ENCODE data around the gene LEMD1. TPM values are rescaled to one million over a fixed set of nuclear protein-coding genes. Genes with fewer than 3 reads are reported as not detected.

LEMD1 gene
- total RNA-seq, 1 experiment from 2014 or later = 26.3 TPM

GRCh38 chr1:205458777-205459566 lies 37.1 kb upstream of the LEMD1 start (continued):
- TF ChIP-seq ARID4B (CRISPR knock-in tag; IDR thresholded peaks at IDR 0.05; ENCODE audit: borderline replicate concordance) = 0 out of 2 replicates have a peak, but pooled peaks have one; percentile 78
- no peak for TF ChIP-seq HMGA2 (CRISPR knock-in tag; IDR thresholded peaks at IDR 0.05)
- no peak for TF ChIP-seq ZNF232 (CRISPR knock-in tag; IDR thresholded peaks at IDR 0.05)
- no peak for TF ChIP-seq FOXJ3 (CRISPR knock-in tag; IDR thresholded peaks at IDR 0.05; ENCODE audit: borderline replicate concordance)
- TF ChIP-seq ZNF121 (CRISPR knock-in tag; IDR thresholded peaks at IDR 0.05) = no peak
- no peak for TF ChIP-seq OVOL2 (CRISPR knock-in tag; IDR thresholded peaks at IDR 0.05; ENCODE audit: borderline replicate concordance)

GRCh38 chr1:205456868-205457745 lies 35.3 kb upstream of the LEMD1 start:
- Mint-ChIP-seq H3K27me3 (ENCODE audit: low read depth) (peaks cover 7% of the 10 kb centered on the region), H3K9me3 (no peaks in the 10 kb centered on the region)
- CTCF ChIA-PET = interaction anchor here (0.6 to 12.4 kb wide), 19 partner anchors 9 to 255 kb away, joined by 3 to 205 read pairs (median 6); no protein-coding TSS in a partner anchor
- TF ChIP-seq JUN (CRISPR knock-in tag; IDR thresholded peaks at IDR 0.05) (0 out of 2 replicates have a peak, but pooled peaks have one; percentile 9), ELF4 (CRISPR knock-in tag; IDR thresholded peaks at IDR 0.05; ENCODE audit: low read depth) (no peak), TP53 (CRISPR knock-in tag; IDR thresholded peaks at IDR 0.05) (no peak), MLX (CRISPR knock-in tag; IDR thresholded peaks at IDR 0.05) (no peak), MXD4 (CRISPR knock-in tag; IDR thresholded peaks at IDR 0.05; ENCODE audit: borderline replicate concordance) (no peak), NR2C2 (CRISPR knock-in tag; IDR thresholded peaks at IDR 0.05) (no peak), ETV6 (CRISPR knock-in tag; IDR thresholded peaks at IDR 0.05) (peak; percentile 41; the same call in 1 of the 2 replicates), RELA (CRISPR knock-in tag; IDR thresholded peaks at IDR 0.05; ENCODE audit: borderline replicate concordance) (0 out of 2 replicates have a peak, but pooled peaks have one; percentile 41)
- TF ChIP-seq, protein P1, sequence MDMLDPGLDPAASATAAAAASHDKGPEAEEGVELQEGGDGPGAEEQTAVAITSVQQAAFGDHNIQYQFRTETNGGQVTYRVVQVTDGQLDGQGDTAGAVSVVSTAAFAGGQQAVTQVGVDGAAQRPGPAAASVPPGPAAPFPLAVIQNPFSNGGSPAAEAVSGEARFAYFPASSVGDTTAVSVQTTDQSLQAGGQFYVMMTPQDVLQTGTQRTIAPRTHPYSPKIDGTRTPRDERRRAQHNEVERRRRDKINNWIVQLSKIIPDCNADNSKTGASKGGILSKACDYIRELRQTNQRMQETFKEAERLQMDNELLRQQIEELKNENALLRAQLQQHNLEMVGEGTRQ (CRISPR knock-in tag; IDR thresholded peaks at IDR 0.05) = peak; percentile 43; the same call in 1 of the 2 replicates
- TF ChIP-seq, protein P2, sequence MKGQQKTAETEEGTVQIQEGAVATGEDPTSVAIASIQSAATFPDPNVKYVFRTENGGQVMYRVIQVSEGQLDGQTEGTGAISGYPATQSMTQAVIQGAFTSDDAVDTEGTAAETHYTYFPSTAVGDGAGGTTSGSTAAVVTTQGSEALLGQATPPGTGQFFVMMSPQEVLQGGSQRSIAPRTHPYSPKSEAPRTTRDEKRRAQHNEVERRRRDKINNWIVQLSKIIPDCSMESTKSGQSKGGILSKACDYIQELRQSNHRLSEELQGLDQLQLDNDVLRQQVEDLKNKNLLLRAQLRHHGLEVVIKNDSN (CRISPR knock-in tag; IDR thresholded peaks at IDR 0.05) = peak; percentile 14; the same call in 1 of the 2 replicates
- TF ChIP-seq, protein P3, sequence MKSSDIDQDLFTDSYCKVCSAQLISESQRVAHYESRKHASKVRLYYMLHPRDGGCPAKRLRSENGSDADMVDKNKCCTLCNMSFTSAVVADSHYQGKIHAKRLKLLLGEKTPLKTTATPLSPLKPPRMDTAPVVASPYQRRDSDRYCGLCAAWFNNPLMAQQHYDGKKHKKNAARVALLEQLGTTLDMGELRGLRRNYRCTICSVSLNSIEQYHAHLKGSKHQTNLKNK (CRISPR knock-in tag; IDR thresholded peaks at IDR 0.05) = no peak
- TF ChIP-seq, protein P4, sequence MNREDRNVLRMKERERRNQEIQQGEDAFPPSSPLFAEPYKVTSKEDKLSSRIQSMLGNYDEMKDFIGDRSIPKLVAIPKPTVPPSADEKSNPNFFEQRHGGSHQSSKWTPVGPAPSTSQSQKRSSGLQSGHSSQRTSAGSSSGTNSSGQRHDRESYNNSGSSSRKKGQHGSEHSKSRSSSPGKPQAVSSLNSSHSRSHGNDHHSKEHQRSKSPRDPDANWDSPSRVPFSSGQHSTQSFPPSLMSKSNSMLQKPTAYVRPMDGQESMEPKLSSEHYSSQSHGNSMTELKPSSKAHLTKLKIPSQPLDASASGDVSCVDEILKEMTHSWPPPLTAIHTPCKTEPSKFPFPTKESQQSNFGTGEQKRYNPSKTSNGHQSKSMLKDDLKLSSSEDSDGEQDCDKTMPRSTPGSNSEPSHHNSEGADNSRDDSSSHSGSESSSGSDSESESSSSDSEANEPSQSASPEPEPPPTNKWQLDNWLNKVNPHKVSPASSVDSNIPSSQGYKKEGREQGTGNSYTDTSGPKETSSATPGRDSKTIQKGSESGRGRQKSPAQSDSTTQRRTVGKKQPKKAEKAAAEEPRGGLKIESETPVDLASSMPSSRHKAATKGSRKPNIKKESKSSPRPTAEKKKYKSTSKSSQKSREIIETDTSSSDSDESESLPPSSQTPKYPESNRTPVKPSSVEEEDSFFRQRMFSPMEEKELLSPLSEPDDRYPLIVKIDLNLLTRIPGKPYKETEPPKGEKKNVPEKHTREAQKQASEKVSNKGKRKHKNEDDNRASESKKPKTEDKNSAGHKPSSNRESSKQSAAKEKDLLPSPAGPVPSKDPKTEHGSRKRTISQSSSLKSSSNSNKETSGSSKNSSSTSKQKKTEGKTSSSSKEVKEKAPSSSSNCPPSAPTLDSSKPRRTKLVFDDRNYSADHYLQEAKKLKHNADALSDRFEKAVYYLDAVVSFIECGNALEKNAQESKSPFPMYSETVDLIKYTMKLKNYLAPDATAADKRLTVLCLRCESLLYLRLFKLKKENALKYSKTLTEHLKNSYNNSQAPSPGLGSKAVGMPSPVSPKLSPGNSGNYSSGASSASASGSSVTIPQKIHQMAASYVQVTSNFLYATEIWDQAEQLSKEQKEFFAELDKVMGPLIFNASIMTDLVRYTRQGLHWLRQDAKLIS (CRISPR knock-in tag; IDR thresholded peaks at IDR 0.05; ENCODE audit: borderline replicate concordance) = no peak
- TF ChIP-seq, protein P5, sequence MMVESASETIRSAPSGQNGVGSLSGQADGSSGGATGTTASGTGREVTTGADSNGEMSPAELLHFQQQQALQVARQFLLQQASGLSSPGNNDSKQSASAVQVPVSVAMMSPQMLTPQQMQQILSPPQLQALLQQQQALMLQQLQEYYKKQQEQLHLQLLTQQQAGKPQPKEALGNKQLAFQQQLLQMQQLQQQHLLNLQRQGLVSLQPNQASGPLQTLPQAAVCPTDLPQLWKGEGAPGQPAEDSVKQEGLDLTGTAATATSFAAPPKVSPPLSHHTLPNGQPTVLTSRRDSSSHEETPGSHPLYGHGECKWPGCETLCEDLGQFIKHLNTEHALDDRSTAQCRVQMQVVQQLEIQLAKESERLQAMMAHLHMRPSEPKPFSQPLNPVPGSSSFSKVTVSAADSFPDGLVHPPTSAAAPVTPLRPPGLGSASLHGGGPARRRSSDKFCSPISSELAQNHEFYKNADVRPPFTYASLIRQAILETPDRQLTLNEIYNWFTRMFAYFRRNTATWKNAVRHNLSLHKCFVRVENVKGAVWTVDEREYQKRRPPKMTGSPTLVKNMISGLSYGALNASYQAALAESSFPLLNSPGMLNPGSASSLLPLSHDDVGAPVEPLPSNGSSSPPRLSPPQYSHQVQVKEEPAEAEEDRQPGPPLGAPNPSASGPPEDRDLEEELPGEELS (CRISPR knock-in tag; IDR thresholded peaks at IDR 0.05) = no peak

More at GRCh38 chr1:205456868-205457745, 35.3 kb upstream of the LEMD1 start:
- peak overlapping the region; percentile 99 for H3K4me3 Mint-ChIP-seq
- H3K36me3 Mint-ChIP-seq = no peaks in the 10 kb centered on the region
- peak; percentile 62 for ATAC-seq
- POLR2A ChIA-PET = interaction anchor here (0.6 to 4.5 kb wide), 11 partner anchors 10 to 156 kb away, joined by 3 to 48 read pairs (median 5); no protein-coding TSS in a partner anchor
- DNase-seq (ENCODE audit: low spot score) = peak; percentile 83
- H3K4me1 Mint-ChIP-seq = peaks cover 42% of the 10 kb centered on the region
- H3K27ac Mint-ChIP-seq = peak overlapping the region; percentile 57
